Dedifferentiated amniotic fluid mesenchymal stem cell (primary cell): Measurements from ENCODE around the gene MOCOS.

Experiments
- DNase-seq: peaks from one replicate; pipeline ENCODE4 v3.0.0-alpha.2; 2016; ENCODE audit errors: extremely low spot score

The MOCOS gene

DNA sequence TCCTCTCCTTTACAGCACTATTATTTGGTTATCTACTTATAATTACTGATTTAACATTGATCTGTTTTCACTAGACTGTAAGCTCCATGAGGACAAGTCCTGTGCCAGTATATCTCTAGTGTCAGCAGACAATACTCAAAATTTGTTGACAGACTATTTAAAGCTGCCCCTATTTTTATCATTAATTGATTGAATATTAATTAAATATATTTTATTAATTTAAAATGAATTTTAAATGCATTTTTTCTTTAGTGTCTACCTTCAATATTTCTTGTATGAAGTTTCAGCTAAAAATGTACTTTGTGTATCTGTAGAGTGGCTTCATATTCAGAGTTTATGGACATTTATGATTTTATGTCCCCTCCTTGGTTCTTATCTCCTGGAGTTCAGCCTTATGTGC, 83.9 kb downstream of the MOCOS start:
- DNase-seq = no peak

- no peak for DNase-seq
Observed at GRCh38 chr18:36273347-36273746, 86.0 kb downstream of the MOCOS start.

DNA sequence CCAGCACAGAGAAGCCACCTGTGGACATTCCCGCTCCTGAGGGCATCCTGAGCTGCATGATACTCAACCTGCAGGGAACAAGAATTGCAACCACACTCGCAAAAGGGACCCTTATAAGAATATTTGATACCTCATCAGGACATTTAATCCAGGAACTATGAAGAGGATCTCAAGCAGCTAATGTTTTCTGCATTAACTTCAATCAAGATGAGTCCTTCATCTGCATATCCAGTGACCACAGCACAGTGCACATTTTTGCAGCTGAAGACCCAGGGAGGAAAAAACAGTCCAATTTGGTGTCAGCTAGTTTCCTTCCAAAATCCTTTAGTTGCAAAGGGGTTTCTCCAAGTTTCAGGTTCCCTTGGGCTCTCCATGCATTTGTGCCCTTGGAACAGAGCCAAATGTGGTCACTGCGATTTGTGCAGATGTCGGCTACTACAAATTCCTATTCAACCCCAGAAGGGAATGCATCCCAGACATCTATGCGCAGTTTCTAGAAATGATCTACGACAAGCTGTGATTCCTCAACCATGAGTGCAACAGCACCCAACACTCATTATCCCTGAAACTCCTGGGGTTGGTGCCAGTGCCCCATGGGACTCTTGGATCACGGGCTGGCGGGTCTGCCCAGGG, 86.9 kb downstream of the MOCOS start:
- no peak for DNase-seq

DNA sequence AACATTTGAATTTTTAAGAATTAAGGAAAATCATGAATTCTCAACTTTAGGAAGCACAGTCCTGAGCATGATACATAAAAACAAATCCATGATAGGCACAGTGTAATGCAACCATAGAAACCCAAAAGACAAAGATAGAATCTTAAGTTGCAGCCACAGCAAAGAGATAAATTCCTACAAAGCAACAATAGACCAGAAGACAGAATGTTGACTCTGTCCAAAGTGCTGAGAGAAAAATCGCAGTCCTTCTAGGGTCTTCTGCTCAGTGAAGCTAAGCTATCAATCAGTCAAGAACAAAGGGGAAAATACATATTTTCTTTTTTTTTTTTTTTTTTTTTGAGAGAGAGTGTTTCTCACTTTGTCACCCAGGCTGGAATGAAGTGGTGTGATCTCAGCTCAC, 88.3 kb downstream of the MOCOS start:
- no peak for DNase-seq

DNA sequence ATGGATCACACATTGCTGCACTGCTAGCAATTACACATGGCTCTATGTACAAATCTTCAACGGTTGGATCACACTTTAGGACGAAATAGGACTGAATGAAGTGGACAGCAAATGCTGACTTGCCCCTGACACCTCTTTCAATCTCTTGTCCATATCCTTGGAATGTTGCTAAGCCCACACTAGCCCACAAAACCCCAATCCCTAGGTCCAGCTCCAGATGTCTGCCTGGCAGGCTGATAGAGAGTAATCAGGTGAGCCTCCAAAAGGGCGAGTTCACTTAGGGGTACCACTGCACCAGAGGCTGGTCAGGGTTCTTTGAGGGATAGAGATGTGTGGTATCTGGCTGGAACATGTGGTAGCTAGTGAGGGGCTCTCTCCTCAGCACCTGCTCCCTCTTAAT, 91.7 kb downstream of the MOCOS start:
- DNase-seq = no peak

- DNase-seq = no peak
Observed at GRCh38 chr18:36281936-36282335, 94.6 kb downstream of the MOCOS start.

GRCh38 chr18:36283448-36283847, 96.2 kb downstream of the MOCOS start:
- DNase-seq = no peak

DNA sequence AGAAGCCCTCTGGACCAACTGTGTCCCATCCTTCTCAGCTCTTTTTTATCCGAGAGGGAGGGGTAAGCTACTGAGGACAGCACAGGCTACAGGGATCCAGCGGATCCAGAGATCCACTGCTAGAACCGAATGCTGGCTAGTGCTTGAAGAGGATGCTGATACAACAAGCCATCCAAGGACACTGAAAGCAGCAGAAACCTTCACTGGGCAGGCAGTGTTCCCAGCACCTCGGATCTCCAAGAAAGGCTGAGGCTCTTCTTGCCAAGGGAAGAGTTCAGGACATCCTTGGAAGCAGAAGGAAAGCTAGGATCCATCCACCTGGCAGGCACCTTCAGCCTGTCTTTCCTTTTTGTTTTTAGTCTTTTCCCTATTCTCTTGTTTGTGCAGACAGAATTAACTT, 97.0 kb downstream of the MOCOS start:
- no peak for DNase-seq

- DNase-seq = peak; percentile 46
Observed at GRCh38 chr18:36284671-36285295, 97.5 kb downstream of the MOCOS start.

DNA sequence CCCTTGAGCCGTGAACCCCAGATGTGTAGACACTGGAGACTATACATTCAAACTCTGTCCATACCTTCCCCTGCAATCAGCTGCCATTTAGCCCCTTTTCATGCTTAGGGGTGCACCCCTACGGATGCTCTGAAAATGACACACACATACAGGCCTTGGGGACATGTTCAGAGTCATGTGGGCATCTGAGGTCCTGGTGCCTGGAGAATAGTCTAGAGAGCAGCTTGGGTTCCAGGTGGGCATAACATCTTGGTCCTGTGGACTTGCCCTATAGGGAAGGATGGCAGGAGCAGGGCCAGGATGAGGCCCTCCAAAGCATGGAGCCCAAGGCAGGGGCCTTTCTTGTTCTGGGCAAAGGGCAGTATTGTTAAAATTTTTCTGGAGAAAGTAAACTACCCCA, 100.4 kb downstream of the MOCOS start:
- no peak for DNase-seq

- DNase-seq = no peak
Observed at GRCh38 chr18:36288689-36289088, 101.4 kb downstream of the MOCOS start.

DNA sequence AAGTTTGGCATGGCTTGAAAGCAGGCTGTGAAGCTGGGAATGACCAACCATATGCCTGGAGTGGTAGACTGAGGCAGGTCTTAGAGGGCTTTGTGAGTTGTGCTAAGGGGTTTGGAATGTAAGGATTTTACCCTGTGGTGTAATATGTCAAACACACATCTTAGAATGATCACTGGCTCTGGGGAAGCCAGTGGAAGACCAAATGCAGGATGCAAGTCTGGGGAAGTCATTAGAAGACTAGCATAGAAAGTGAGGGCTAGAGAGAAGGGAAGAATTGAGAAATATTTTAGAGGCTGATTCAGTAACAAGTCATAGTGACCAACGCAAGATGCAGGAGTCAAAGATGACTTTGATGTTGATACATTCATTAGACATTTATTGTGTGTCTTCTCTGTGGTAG, 106.7 kb downstream of the MOCOS start:
- no peak for DNase-seq

DNA sequence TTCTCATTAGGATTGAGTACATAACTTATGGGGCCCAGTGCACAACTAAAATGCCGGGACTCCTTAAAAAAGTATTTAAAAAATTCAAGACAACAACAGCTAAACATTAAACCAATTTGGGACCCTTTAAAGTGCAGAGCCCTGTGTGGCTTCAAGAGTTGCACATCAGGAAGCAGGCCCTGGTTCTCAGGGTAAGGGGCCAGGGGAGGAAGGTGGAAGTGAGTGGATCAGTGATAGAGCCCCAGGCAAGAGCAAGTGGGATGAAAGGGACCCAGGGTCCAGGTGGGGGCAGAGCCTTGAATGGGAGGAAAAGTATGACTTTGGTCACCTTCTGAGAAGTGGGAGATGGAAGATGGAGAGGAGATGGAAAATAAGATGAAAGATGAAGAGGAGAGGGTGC, 107.9 kb downstream of the MOCOS start:
- no peak for DNase-seq

DNA sequence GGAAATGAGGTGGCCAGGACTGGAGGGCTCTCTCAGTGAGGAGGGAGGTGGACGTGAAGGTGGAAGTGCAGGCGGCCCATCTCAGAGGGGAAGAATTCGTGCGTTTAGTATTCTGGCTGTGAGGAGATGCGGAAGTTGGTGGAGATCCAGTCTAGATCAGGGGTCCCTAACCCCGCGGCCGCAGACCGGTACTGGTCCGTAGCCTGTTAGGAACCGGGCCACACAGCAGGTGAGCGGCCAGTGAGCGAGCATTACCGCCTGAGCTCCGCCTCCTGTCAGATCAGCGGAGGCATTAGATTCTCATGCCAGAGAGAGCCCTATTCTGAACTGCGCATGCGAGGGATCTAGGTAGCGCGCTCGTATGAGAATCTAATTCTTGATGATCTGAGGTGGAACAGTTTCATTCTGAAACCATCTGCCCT, 108.6 kb downstream of the MOCOS start:
- DNase-seq = no peak

DNA sequence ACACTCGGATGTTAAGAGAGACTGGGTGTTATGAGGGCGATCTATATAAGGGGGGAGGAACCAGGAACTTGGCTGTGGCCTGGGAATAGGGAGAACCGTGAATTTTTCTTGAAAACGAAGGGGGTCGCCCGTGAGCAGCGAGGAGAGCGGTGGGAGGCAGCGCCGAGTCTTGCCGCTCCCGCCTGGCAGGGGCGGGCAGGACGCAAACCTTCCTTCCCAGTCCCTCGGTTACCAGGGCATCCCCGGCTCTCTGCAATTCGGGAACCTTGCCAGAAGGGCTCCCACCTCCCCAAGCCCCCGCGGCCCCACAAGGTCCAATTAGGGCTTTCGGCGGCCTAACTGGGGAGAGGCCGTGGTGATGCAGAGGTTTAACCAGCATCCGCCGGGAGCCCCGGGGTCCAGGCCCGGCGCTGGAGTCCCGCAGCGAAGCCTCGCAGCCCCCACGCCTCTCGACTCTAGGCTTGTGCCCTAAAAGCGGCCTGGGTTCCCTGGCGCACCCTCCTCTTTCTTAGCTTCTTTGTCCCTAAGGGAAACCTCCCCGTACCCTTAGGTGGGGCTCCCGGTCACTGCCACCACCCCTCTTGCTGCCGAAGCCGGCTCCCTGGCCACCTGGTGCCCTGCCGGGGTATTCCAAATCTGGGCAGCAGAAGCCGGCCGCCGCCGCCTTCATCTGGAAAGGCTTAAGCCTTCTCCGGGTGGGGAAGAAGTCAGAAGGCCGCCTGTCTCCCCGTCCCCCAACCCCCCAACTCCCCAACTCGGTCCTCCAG, 109.5 kb downstream of the MOCOS start:
- peak; percentile 67 for DNase-seq

GRCh38 chr18:36297417-36298125, 110.3 kb downstream of the MOCOS start, which contains the start of gene FHOD3:
FHOD3 (plus strand) TSS chr18:36297713; CDS start chr18:36297836, 123 bp downstream.
- no peak for DNase-seq

GRCh38 chr18:36298126-36298741, 110.9 kb downstream of the MOCOS start:
- DNase-seq = no peak

DNA sequence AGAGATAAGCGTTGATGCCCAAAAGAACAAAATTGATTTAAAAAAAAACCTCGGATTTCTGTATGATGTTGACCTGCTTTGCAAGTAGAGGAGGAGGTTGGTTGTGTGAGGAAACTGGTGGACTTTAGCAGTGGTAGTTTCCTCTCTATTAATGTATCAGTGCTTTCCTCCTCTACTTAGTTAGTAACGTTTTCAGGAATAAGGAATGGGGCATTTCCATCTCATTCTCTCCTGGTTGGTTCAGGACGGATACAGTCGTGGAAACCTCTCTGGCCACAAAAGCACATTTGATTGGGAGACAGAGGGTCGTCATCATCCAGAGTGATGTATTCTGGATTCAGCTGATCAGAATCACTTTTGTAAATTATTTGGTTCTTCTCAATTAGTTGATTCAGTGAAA, 111.7 kb downstream of the MOCOS start:
- no peak for DNase-seq

GRCh38 chr18:36300211-36300610, 112.9 kb downstream of the MOCOS start:
- DNase-seq = no peak

GRCh38 chr18:36301884-36302283, 114.6 kb downstream of the MOCOS start:
- DNase-seq = no peak

- DNase-seq = no peak
Observed at GRCh38 chr18:36302676-36303075, 115.4 kb downstream of the MOCOS start.
